ENCODE data around the gene ZNF853. TPM values are rescaled to one million over a fixed set of nuclear protein-coding genes. Genes with fewer than 3 reads are reported as not detected.

Gene ZNF853
- total RNA-seq, 4 donors from 2014 or later = 17.2 to 27.4 (median 22.1) TPM

DNA sequence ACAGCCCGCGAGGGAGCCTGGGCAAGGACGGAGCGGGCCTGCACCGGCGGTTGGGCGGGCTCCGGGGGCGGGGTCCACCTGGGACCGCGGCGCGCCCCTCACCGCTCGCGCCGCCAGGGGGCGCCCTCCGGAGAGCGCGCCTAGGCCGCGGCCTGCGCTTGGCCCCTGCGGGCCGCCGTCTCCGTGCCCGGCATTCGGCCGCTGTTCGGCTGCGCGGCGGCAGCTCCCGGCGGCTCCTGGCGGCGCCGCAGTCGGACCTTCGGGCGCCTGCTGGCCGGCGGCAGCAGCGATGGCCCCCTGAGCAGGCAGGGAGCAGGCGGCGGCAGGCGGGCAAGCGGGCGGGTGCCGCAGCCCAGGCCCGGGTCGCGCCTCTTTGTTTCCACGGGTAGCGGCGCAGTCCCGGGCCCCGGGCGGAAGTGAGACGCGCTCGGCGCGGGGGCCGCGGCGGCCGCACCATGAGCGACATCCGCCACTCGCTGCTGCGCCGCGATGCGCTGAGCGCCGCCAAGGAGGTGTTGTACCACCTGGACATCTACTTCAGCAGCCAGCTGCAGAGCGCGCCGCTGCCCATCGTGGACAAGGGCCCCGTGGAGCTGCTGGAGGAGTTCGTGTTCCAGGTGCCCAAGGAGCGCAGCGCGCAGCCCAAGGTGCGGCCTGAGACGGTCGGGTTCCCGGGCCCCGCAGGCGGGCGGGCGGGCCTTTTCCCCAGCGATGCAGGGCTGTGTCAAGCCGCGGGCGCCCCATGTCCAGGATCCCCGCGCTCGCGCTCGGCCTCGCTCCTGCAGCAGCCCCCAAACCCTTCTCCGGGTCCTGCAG is 25.4 kb upstream of the ZNF853 start, which contains the start of gene INTS15:
Gene INTS15 (plus strand): TSS at position 193 of the 816 bp plus-strand sequence. CDS start 263 bp downstream, at position 456.
- no peaks in the 10 kb centered on the region for H3K27me3 ChIP-seq
- H3K9me3 ChIP-seq = no peaks in the 10 kb centered on the region
- WGBS, 2 donors = 0% methylated on average over 1 to 19 of the region's 107 CpGs
- TF ChIP-seq, protein P1, sequence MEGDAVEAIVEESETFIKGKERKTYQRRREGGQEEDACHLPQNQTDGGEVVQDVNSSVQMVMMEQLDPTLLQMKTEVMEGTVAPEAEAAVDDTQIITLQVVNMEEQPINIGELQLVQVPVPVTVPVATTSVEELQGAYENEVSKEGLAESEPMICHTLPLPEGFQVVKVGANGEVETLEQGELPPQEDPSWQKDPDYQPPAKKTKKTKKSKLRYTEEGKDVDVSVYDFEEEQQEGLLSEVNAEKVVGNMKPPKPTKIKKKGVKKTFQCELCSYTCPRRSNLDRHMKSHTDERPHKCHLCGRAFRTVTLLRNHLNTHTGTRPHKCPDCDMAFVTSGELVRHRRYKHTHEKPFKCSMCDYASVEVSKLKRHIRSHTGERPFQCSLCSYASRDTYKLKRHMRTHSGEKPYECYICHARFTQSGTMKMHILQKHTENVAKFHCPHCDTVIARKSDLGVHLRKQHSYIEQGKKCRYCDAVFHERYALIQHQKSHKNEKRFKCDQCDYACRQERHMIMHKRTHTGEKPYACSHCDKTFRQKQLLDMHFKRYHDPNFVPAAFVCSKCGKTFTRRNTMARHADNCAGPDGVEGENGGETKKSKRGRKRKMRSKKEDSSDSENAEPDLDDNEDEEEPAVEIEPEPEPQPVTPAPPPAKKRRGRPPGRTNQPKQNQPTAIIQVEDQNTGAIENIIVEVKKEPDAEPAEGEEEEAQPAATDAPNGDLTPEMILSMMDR (IDR thresholded peaks at IDR 0.05) = peak in 5 of 6 experiments; percentile 22 to 99 (median 95)
- TF ChIP-seq POLR2A (IDR thresholded peaks at IDR 0.05) = peak in 1 of 2 donors; percentile 79
- DNase-seq = peak; percentile 75 to 81
- H3K4me3 ChIP-seq (replicated peaks in 1 of 3) = peak within 1 kb of the TSS; percentile 45 to 91 (median 72)
- intact Hi-C loops (cut with DNase I) = loop anchor here (10.0 kb wide), 1 partner anchor 115 kb away; the partner anchor contains the start of gene ZNF12
- H3K27ac ChIP-seq = peak within 1 kb of the TSS; percentile 10 to 81 (median 47)
- peaks cover 0 to 8% of the 10 kb centered on the region in 2 donors for H3K4me1 ChIP-seq
- peaks cover 2 to 21% of the 10 kb centered on the region in 2 donors for H3K36me3 ChIP-seq

DNA sequence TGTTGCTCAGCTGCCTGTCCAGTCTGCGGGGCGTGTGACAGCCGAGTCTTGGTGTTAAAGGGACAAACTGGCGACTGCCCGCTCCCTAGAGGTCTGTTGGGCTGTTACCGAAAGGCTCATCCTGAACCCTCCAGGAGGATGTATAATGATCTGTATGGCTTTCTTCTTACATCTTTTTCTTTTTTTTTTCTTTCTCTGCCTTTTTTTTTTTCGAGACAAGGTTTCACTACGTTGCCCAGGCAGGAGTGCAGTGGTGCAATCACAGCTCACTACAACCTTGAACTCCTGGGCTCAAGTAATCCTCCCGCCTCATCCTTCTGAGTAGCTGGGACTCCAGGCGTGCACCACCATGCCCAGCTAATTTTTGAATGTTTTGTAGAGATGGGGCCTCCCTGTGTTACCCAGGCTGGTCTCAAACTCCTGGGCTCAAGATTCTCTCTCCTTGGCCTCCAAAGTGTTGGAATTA is 24.7 kb upstream of the ZNF853 start:
- no peaks in the 10 kb centered on the region for H3K27me3 ChIP-seq
- H3K4me1 ChIP-seq = peaks cover 0 to 8% of the 10 kb centered on the region in 2 donors
- DNase-seq = no peak
- H3K4me3 ChIP-seq (replicated peaks in 1 of 3) = peak overlapping the region; percentile 45 to 91 (median 72)
- 12 to 16% methylated on average over 10 of the region's 10 CpGs for WGBS, 2 donors
- peaks cover 8 to 22% of the 10 kb centered on the region in 2 donors for H3K36me3 ChIP-seq
- TF ChIP-seq POLR2A (IDR thresholded peaks at IDR 0.05) = no peak
- no peaks in the 10 kb centered on the region for H3K9me3 ChIP-seq
- peak overlapping the region in 2 of 3 donors; percentile 10 to 81 for H3K27ac ChIP-seq
- intact Hi-C loops (cut with DNase I) = no loop called here

DNA sequence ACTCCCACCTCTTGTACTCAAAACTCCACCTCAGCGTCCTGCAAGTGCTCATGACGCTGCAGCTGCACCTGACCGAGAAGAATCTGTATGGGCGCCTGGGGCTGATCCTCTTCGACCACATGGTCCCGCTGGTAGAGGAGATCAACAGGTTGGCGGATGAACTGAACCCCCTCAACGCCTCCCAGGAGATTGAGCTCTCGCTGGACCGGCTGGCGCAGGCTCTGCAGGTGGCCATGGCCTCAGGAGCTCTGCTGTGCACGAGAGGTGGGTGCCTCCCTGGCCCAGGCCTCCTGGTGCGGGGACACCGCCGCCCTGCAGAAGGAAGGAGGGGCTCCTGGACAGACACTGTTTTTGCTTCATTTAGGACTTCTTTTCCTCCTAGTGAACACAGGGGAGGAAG is 15.3 kb upstream of the ZNF853 start:
- H3K27ac ChIP-seq = no peak overlapping the region
- TF ChIP-seq, protein P1 (IDR thresholded peaks at IDR 0.05) = no peak
- no peak for TF ChIP-seq POLR2A (IDR thresholded peaks at IDR 0.05)
- 70 to 92% methylated on average over 3 to 9 of the region's 15 CpGs for WGBS, 2 donors
- no peak overlapping the region for H3K4me3 ChIP-seq (replicated peaks in 1 of 3)
- intact Hi-C loops (cut with DNase I) = no loop called here
- no peak for DNase-seq
- H3K27me3 ChIP-seq = no peaks in the 10 kb centered on the region
- H3K4me1 ChIP-seq = no peaks in the 10 kb centered on the region
- H3K9me3 ChIP-seq = no peaks in the 10 kb centered on the region
- H3K36me3 ChIP-seq = peaks cover 46 to 52% of the 10 kb centered on the region in 2 donors

GRCh38 chr7:6604458-6604857 is 11.0 kb upstream of the ZNF853 start:
- intact Hi-C loops (cut with DNase I) = no loop called here
- Histone ChIP-seq H3K4me3 (replicated peaks in 1 of 3) (no peak overlapping the region), H3K9me3 (no peaks in the 10 kb centered on the region), H3K27ac (no peak overlapping the region), H3K4me1 (no peaks in the 10 kb centered on the region), H3K36me3 (peaks cover 29 to 31% of the 10 kb centered on the region in 2 donors), H3K27me3 (no peaks in the 10 kb centered on the region)
- no peak for TF ChIP-seq POLR2A (IDR thresholded peaks at IDR 0.05)
- no peak for DNase-seq
- WGBS, 2 donors = 89 to 92% methylated on average over 10 of the region's 10 CpGs

DNA sequence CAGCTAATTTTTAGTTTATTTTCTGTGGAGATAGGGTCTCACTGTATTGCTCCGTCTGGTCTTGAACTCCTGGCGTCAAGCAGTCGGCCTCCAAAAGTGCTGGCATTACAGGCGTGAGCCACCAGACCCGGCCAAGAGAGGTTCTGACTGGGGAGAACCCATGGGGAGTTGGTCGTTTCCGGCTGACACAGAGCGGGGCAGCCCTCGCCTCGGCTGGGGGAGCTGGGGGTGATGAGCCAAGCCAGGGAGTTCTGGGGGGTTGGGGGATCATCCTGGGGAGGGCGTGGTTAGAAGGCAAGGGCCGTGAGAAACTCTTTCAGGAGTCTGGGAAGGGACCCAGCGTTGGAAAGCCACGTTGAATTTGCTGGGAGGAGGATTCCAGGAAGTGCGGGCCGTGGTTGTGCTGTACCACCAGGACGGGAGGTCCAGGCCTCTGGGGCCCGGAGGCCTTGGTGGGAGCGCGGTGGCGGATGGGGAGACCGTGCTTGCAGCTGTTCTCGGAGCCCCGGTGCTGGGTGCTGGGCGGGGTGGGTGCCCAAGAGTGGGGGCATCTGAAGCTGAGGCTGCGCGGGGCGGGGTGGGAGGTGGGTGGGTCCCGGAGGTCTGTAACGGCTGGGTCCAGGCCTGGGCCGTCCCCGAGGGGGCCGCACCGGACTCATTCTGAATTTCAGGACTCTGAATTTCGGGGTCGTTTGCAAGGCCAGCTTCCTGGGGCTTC is 8.4 kb upstream of the ZNF853 start:
- H3K4me1 ChIP-seq = no peaks in the 10 kb centered on the region
- DNase-seq = no peak
- no peaks in the 10 kb centered on the region for H3K9me3 ChIP-seq
- H3K4me3 ChIP-seq (replicated peaks in 1 of 3) = no peak overlapping the region
- peaks cover 16 to 18% of the 10 kb centered on the region in 2 donors for H3K36me3 ChIP-seq
- TF ChIP-seq POLR2A (IDR thresholded peaks at IDR 0.05) = no peak
- TF ChIP-seq, protein P1 (IDR thresholded peaks at IDR 0.05) = no peak
- no peaks in the 10 kb centered on the region for H3K27me3 ChIP-seq
- H3K27ac ChIP-seq = no peak overlapping the region
- 91 to 96% methylated on average over 24 to 33 of the region's 36 CpGs for WGBS, 2 donors
- intact Hi-C loops (cut with DNase I) = no loop called here

All from thyroid gland (tissue), 4 donors.